ENCODE data around the gene LAMB2.

- TF ChIP-seq, protein P1, sequence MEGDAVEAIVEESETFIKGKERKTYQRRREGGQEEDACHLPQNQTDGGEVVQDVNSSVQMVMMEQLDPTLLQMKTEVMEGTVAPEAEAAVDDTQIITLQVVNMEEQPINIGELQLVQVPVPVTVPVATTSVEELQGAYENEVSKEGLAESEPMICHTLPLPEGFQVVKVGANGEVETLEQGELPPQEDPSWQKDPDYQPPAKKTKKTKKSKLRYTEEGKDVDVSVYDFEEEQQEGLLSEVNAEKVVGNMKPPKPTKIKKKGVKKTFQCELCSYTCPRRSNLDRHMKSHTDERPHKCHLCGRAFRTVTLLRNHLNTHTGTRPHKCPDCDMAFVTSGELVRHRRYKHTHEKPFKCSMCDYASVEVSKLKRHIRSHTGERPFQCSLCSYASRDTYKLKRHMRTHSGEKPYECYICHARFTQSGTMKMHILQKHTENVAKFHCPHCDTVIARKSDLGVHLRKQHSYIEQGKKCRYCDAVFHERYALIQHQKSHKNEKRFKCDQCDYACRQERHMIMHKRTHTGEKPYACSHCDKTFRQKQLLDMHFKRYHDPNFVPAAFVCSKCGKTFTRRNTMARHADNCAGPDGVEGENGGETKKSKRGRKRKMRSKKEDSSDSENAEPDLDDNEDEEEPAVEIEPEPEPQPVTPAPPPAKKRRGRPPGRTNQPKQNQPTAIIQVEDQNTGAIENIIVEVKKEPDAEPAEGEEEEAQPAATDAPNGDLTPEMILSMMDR (IDR thresholded peaks at IDR 0.05) = no peak
- TF ChIP-seq POLR2A (IDR thresholded peaks at IDR 0.05) = no peak
- no peak for TF ChIP-seq POLR2AphosphoS5 (IDR thresholded peaks at IDR 0.05)
Observed at GRCh38 chr3:49161808-49162530, 29.1 kb upstream of the LAMB2 start.
